GM21447 (cell line): ENCODE measurements around the gene PRRC2A.
"Not testable (repeated sequence)": the region's sequence is repeated elsewhere in the genome, so short reads cannot be mapped to it uniquely, and the experiment has no call there.

ENCODE experiments used
- ATAC-seq: cut with Tn5 transposase; IDR thresholded peaks from one replicate; pipeline ENCODE4 v1.9.1; 2021; ENCODE audit not compliant: unreplicated experiment

The PRRC2A gene

GRCh38 chr6:31585491-31585890 lies 35.0 kb upstream of the PRRC2A start:
- no peak for ATAC-seq

GRCh38 chr6:31586008-31586407 lies 34.5 kb upstream of the PRRC2A start, which contains the start of gene LST1:
Gene LST1 (plus strand): TSS chr6:31586277. CDS start chr6:31587300, 1,023 bp downstream.
- ATAC-seq: no peak

- ATAC-seq: no peak
Measured at GRCh38 chr6:31586599-31587281, 33.8 kb upstream of the PRRC2A start.

- ATAC-seq: no peak
Measured at GRCh38 chr6:31587791-31588777, 32.4 kb upstream of the PRRC2A start.

GRCh38 chr6:31588871-31589650 lies 31.5 kb upstream of the PRRC2A start:
- no peak for ATAC-seq

- not testable (repeated sequence) for ATAC-seq
Measured at GRCh38 chr6:31590691-31591090, 29.8 kb upstream of the PRRC2A start.

GRCh38 chr6:31592396-31592771 lies 28.1 kb upstream of the PRRC2A start:
- ATAC-seq: no peak

GRCh38 chr6:31597006-31597405 lies 23.5 kb upstream of the PRRC2A start:
- no peak for ATAC-seq

GRCh38 chr6:31607317-31607716 lies 13.2 kb upstream of the PRRC2A start:
- ATAC-seq: no peak

GRCh38 chr6:31609519-31610406 lies 10.8 kb upstream of the PRRC2A start:
- no peak for ATAC-seq

GRCh38 chr6:31610968-31611367 lies 9.5 kb upstream of the PRRC2A start:
- ATAC-seq: no peak

GRCh38 chr6:31614075-31614619 lies 6.4 kb upstream of the PRRC2A start:
- no peak for ATAC-seq

GRCh38 chr6:31614684-31615578 lies 5.6 kb upstream of the PRRC2A start, which contains the start of gene AIF1:
Gene AIF1 (plus strand): TSS chr6:31615234. CDS start chr6:31615330, 96 bp downstream.
- ATAC-seq: no peak

- no peak for ATAC-seq
Measured at GRCh38 chr6:31615748-31616147, 4.8 kb upstream of the PRRC2A start.

GRCh38 chr6:31617010-31617409 lies 3.5 kb upstream of the PRRC2A start:
- no peak for ATAC-seq

GRCh38 chr6:31619805-31620585 lies 520 bp upstream of the PRRC2A start:
- peak; percentile 80 for ATAC-seq

GRCh38 chr6:31621320-31621939 lies 915 bp downstream of the PRRC2A start:
- ATAC-seq: no peak

GRCh38 chr6:31621991-31622390 lies 1.5 kb downstream of the PRRC2A start:
- no peak for ATAC-seq
